Astrocyte (in vitro differentiated cells and primary cell): Measurements from ENCODE around the gene ZBTB8A.
"Not testable (repeated sequence)": the region's sequence is repeated elsewhere in the genome, so short reads cannot be mapped to it uniquely, and the experiment has no call there.

Source experiments
- EZH2 ChIP-seq: IDR thresholded peaks from 2 replicates; pipeline ENCODE4 v1.6.1; 2012; ENCODE audit warnings: mild to moderate bottlenecking, low read length, inconsistent platforms; ENCODE audit not compliant: insufficient read depth
- TF ChIP-seq, protein P1 (sequence below): IDR thresholded peaks from 2 replicates; pipeline ENCODE4 v1.5.1; 2011; ENCODE audit warnings: low read depth, mild to moderate bottlenecking, inconsistent platforms, low read length, moderate library complexity; ENCODE audit not compliant: insufficient read depth

GRCh38 chr1:32528550-32528949, 10.7 kb upstream of the ZBTB8A start:
- TF ChIP-seq, protein P1, sequence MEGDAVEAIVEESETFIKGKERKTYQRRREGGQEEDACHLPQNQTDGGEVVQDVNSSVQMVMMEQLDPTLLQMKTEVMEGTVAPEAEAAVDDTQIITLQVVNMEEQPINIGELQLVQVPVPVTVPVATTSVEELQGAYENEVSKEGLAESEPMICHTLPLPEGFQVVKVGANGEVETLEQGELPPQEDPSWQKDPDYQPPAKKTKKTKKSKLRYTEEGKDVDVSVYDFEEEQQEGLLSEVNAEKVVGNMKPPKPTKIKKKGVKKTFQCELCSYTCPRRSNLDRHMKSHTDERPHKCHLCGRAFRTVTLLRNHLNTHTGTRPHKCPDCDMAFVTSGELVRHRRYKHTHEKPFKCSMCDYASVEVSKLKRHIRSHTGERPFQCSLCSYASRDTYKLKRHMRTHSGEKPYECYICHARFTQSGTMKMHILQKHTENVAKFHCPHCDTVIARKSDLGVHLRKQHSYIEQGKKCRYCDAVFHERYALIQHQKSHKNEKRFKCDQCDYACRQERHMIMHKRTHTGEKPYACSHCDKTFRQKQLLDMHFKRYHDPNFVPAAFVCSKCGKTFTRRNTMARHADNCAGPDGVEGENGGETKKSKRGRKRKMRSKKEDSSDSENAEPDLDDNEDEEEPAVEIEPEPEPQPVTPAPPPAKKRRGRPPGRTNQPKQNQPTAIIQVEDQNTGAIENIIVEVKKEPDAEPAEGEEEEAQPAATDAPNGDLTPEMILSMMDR = not testable (repeated sequence)
- not testable (repeated sequence) for TF ChIP-seq EZH2
